ENCODE measurements around the gene RCN1. TPM values are rescaled to one million over a fixed set of nuclear protein-coding genes. Genes with fewer than 3 reads are reported as not detected.

The RCN1 gene
- total and polyA plus RNA-seq, 2 of the 8 experiments (the other 6 are each of a cell fraction or from before 2014, with no cell fraction given) = 45.1 to 123 TPM

GRCh38 chr11:32153747-32154146, 62.9 kb downstream of the RCN1 start (continued):
- TF ChIP-seq, protein P1, sequence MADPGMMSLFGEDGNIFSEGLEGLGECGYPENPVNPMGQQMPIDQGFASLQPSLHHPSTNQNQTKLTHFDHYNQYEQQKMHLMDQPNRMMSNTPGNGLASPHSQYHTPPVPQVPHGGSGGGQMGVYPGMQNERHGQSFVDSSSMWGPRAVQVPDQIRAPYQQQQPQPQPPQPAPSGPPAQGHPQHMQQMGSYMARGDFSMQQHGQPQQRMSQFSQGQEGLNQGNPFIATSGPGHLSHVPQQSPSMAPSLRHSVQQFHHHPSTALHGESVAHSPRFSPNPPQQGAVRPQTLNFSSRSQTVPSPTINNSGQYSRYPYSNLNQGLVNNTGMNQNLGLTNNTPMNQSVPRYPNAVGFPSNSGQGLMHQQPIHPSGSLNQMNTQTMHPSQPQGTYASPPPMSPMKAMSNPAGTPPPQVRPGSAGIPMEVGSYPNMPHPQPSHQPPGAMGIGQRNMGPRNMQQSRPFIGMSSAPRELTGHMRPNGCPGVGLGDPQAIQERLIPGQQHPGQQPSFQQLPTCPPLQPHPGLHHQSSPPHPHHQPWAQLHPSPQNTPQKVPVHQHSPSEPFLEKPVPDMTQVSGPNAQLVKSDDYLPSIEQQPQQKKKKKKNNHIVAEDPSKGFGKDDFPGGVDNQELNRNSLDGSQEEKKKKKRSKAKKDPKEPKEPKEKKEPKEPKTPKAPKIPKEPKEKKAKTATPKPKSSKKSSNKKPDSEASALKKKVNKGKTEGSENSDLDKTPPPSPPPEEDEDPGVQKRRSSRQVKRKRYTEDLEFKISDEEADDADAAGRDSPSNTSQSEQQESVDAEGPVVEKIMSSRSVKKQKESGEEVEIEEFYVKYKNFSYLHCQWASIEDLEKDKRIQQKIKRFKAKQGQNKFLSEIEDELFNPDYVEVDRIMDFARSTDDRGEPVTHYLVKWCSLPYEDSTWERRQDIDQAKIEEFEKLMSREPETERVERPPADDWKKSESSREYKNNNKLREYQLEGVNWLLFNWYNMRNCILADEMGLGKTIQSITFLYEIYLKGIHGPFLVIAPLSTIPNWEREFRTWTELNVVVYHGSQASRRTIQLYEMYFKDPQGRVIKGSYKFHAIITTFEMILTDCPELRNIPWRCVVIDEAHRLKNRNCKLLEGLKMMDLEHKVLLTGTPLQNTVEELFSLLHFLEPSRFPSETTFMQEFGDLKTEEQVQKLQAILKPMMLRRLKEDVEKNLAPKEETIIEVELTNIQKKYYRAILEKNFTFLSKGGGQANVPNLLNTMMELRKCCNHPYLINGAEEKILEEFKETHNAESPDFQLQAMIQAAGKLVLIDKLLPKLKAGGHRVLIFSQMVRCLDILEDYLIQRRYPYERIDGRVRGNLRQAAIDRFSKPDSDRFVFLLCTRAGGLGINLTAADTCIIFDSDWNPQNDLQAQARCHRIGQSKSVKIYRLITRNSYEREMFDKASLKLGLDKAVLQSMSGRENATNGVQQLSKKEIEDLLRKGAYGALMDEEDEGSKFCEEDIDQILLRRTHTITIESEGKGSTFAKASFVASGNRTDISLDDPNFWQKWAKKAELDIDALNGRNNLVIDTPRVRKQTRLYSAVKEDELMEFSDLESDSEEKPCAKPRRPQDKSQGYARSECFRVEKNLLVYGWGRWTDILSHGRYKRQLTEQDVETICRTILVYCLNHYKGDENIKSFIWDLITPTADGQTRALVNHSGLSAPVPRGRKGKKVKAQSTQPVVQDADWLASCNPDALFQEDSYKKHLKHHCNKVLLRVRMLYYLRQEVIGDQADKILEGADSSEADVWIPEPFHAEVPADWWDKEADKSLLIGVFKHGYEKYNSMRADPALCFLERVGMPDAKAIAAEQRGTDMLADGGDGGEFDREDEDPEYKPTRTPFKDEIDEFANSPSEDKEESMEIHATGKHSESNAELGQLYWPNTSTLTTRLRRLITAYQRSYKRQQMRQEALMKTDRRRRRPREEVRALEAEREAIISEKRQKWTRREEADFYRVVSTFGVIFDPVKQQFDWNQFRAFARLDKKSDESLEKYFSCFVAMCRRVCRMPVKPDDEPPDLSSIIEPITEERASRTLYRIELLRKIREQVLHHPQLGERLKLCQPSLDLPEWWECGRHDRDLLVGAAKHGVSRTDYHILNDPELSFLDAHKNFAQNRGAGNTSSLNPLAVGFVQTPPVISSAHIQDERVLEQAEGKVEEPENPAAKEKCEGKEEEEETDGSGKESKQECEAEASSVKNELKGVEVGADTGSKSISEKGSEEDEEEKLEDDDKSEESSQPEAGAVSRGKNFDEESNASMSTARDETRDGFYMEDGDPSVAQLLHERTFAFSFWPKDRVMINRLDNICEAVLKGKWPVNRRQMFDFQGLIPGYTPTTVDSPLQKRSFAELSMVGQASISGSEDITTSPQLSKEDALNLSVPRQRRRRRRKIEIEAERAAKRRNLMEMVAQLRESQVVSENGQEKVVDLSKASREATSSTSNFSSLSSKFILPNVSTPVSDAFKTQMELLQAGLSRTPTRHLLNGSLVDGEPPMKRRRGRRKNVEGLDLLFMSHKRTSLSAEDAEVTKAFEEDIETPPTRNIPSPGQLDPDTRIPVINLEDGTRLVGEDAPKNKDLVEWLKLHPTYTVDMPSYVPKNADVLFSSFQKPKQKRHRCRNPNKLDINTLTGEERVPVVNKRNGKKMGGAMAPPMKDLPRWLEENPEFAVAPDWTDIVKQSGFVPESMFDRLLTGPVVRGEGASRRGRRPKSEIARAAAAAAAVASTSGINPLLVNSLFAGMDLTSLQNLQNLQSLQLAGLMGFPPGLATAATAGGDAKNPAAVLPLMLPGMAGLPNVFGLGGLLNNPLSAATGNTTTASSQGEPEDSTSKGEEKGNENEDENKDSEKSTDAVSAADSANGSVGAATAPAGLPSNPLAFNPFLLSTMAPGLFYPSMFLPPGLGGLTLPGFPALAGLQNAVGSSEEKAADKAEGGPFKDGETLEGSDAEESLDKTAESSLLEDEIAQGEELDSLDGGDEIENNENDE (IDR thresholded peaks at IDR 0.05; ENCODE audit: insufficient replicate concordance, low read length) = no peak
- TF ChIP-seq SIX5 (IDR thresholded peaks at IDR 0.05; ENCODE audit: low read depth, low read length) (no peak), RAD21 (IDR thresholded peaks at IDR 0.05 in 1 of 2, conservative IDR thresholded peaks at IDR 0.05 in 1 of 2; ENCODE audit: low read depth in 2 of 2, low read length in 2 of 2) (no peak), SUZ12 (IDR thresholded peaks at IDR 0.05; ENCODE audit: low read length) (no peak), SAP30 (IDR thresholded peaks at IDR 0.05; ENCODE audit: insufficient read depth, insufficient replicate concordance, low read length) (no peak), TCF12 (IDR thresholded peaks at IDR 0.05; ENCODE audit: low read depth, low read length) (no peak), RNF2 (IDR thresholded peaks at IDR 0.05; ENCODE audit: borderline replicate concordance, low read depth, low read length, missing control alignments, poor library complexity, severe bottlenecking) (no peak), CHD2 (IDR thresholded peaks at IDR 0.05; ENCODE audit: low read length) (no peak), RBBP5 (IDR thresholded peaks at IDR 0.05; ENCODE audit: borderline replicate concordance, low read depth, low read length) (no peak), BACH1 (IDR thresholded peaks at IDR 0.05; ENCODE audit: low read length) (no peak)

All from H1 (cell line).